Body of pancreas (tissue), 4 donors: ENCODE measurements around the gene RNF169.

Experiments used
- CTCF ChIP-seq, 7 experiments: fragments of 450-650 bp in 4 of 7; fragments of 200-600 bp in 3 of 7; sonication (generic) in 3 of 7; IDR thresholded peaks; one replicate each; pipeline ENCODE4 v1.5.1; 2016 to 2019; ENCODE audit warnings: antibody characterized with exemption in 7 of 7
- POLR2A ChIP-seq, 3 donors: fragments of 450-650 bp; IDR thresholded peaks; one replicate each; pipeline ENCODE4 v1.6.1; 2016; ENCODE audit warnings: antibody characterized with exemption in 3 of 3, mild to moderate bottlenecking in 2 of 3

- no peak for TF ChIP-seq CTCF (IDR thresholded peaks at IDR 0.05)
- no peak for TF ChIP-seq POLR2A (IDR thresholded peaks at IDR 0.05)
Observed at GRCh38 chr11:74846770-74847169, 98.1 kb downstream of the RNF169 start.
